OCI-LY1 (cell line): ENCODE results near the gene RUNX1.

Source experiments
- H2AFZ ChIP-seq: fragments of 200-600 bp; sonication (generic), shearing (Covaris generic); 2 replicates; pipeline ENCODE4 v1.6.0; 2014; ENCODE audit warnings: antibody characterized with exemption, mild to moderate bottlenecking, low read length
- H3F3A ChIP-seq: fragments of 200-600 bp; sonication (generic), shearing (Covaris generic); 2 replicates; pipeline ENCODE4 v1.6.0; 2014; ENCODE audit warnings: mild to moderate bottlenecking, antibody characterized with exemption, low read length, moderate library complexity; ENCODE audit not compliant: insufficient read depth
- H3K27ac ChIP-seq: fragments of 200-600 bp; sonication (generic); 2 replicates; pipeline ENCODE4 v1.5.1; 2014; ENCODE audit warnings: low read length, mixed run types, mild to moderate bottlenecking, low read depth; ENCODE audit not compliant: poor library complexity, severe bottlenecking
- H3K27me3 ChIP-seq: fragments of 200-600 bp; sonication (generic); 2 replicates; pipeline ENCODE4 v1.6.0; 2014; ENCODE audit warnings: antibody characterized with exemption, mild to moderate bottlenecking, low read length, moderate library complexity; ENCODE audit not compliant: insufficient read depth
- H3K36me3 ChIP-seq: fragments of 200-600 bp; sonication (generic); 2 replicates; pipeline ENCODE4 v1.6.1; 2014; ENCODE audit warnings: mild to moderate bottlenecking, antibody characterized with exemption, low read length, moderate library complexity, mixed read lengths; ENCODE audit not compliant: insufficient read depth
- H3K4me1 ChIP-seq: fragments of 200-600 bp; sonication (generic); 2 replicates; pipeline ENCODE4 v1.5.1; 2014; ENCODE audit warnings: mild to moderate bottlenecking, low read length, moderate library complexity; ENCODE audit not compliant: insufficient read depth, severe bottlenecking
- H3K4me2 ChIP-seq: fragments of 200-600 bp; sonication (generic), shearing (Covaris generic); 2 replicates; pipeline ENCODE4 v1.6.1; 2014; ENCODE audit warnings: low read length
- H3K4me3 ChIP-seq: fragments of 200-600 bp; sonication (generic); 2 replicates; pipeline ENCODE4 v1.5.1; 2014; ENCODE audit warnings: low read length, low read depth, mild to moderate bottlenecking, mixed read lengths; ENCODE audit not compliant: poor library complexity, severe bottlenecking
- H3K79me2 ChIP-seq: fragments of 200-600 bp; shearing (Covaris generic); 2 replicates; pipeline ENCODE4 v1.6.1; 2016; ENCODE audit warnings: mixed run types, low read length, mixed read lengths; ENCODE audit not compliant: insufficient read depth
- H3K9ac ChIP-seq: fragments of 200-600 bp; sonication (generic), shearing (Covaris generic); 2 replicates; pipeline ENCODE4 v1.6.1; 2014; ENCODE audit warnings: mild to moderate bottlenecking, low read length, mixed read lengths
- H3K9me2 ChIP-seq: fragments of 200-600 bp; sonication (generic), shearing (Covaris generic); 2 replicates; pipeline ENCODE4 v1.6.1; 2014; ENCODE audit warnings: low read depth, mild to moderate bottlenecking, low read length, mixed read lengths
- H3K9me3 ChIP-seq: fragments of 200-600 bp; shearing (Covaris generic); 2 replicates; pipeline ENCODE4 v1.6.1; 2014; ENCODE audit warnings: low read length, mixed read lengths
- H4K20me1 ChIP-seq: fragments of 200-600 bp; sonication (generic), shearing (Covaris generic); 2 replicates; pipeline ENCODE4 v1.6.0; 2016; ENCODE audit warnings: mild to moderate bottlenecking, low read length; ENCODE audit not compliant: insufficient read depth
- CTCF ChIP-seq: fragments of 200-600 bp; sonication (generic), shearing (Covaris generic); IDR thresholded peaks from 2 replicates; pipeline ENCODE4 v1.5.1; 2017; ENCODE audit warnings: mild to moderate bottlenecking, antibody characterized with exemption, low read length, moderate library complexity, mixed read lengths
- EZH2 ChIP-seq: fragments of 200-600 bp; sonication (generic), shearing (Covaris generic); IDR thresholded peaks from 2 replicates; pipeline ENCODE4 v1.8.0; 2017; ENCODE audit warnings: borderline replicate concordance, mixed run types, mild to moderate bottlenecking, antibody characterized with exemption, low read length, moderate library complexity, mixed read lengths

The RUNX1 gene

GRCh38 chr21:34912022-34912945 lies 136.8 kb downstream of the RUNX1 start:
- Histone ChIP-seq H3K27ac (no peak overlapping the region), H3K9me3 (no peaks in the 10 kb centered on the region), H3K27me3 (no peaks in the 10 kb centered on the region), H3F3A (no peaks in the 10 kb centered on the region), H2AFZ (no peak overlapping the region), H3K36me3 (peaks cover 11% of the 10 kb centered on the region; the same call in 1 of the 2 replicates), H3K4me3 (no peak overlapping the region), H3K79me2 (no peaks in the 10 kb centered on the region), H3K4me1 (peaks cover 34% of the 10 kb centered on the region), H4K20me1 (no peaks in the 10 kb centered on the region), H3K9me2 (no peaks in the 10 kb centered on the region), H3K4me2 (no peak overlapping the region), H3K9ac (no peak overlapping the region)
- TF ChIP-seq CTCF (peak; percentile 23; the same call in 1 of the 2 replicates), EZH2 (no peak)

GRCh38 chr21:34911360-34911759 lies 137.7 kb downstream of the RUNX1 start:
- no peak for TF ChIP-seq EZH2
- no peak for TF ChIP-seq CTCF
- H3K27ac ChIP-seq, result no peak overlapping the region
- no peaks in the 10 kb centered on the region for H3K27me3 ChIP-seq
- H3K4me1 ChIP-seq, result peaks cover 34% of the 10 kb centered on the region
- H3K9me3 ChIP-seq, result no peaks in the 10 kb centered on the region
- H3K4me2 ChIP-seq, result no peak overlapping the region
- H3K9ac ChIP-seq, result no peak overlapping the region
- H3K36me3 ChIP-seq, result peaks cover 11% of the 10 kb centered on the region; the same call in 1 of the 2 replicates
- H2AFZ ChIP-seq, result no peak overlapping the region
- no peaks in the 10 kb centered on the region for H3K79me2 ChIP-seq
- no peaks in the 10 kb centered on the region for H3F3A ChIP-seq
- H3K4me3 ChIP-seq, result no peak overlapping the region
- H4K20me1 ChIP-seq, result no peaks in the 10 kb centered on the region
- H3K9me2 ChIP-seq, result no peaks in the 10 kb centered on the region

- Histone ChIP-seq H3K36me3 (peaks cover 11% of the 10 kb centered on the region; the same call in 1 of the 2 replicates), H3F3A (no peaks in the 10 kb centered on the region; the same call in 1 of the 2 replicates), H3K9me3 (no peaks in the 10 kb centered on the region), H3K79me2 (0 out of 2 replicates have a peak, but pooled peaks cover 6% of the 10 kb centered on the region), H2AFZ (no peak overlapping the region), H3K4me1 (peaks cover 34% of the 10 kb centered on the region), H3K4me2 (no peak overlapping the region), H3K4me3 (no peak overlapping the region), H3K27me3 (no peaks in the 10 kb centered on the region), H4K20me1 (no peaks in the 10 kb centered on the region), H3K27ac (no peak overlapping the region), H3K9ac (no peak overlapping the region), H3K9me2 (no peaks in the 10 kb centered on the region)
- TF ChIP-seq CTCF, result no peak
- no peak for TF ChIP-seq EZH2
Measured at GRCh38 chr21:34910396-34910795, 138.7 kb downstream of the RUNX1 start.
